Measurements from ENCODE around the gene DENND1A.

DENND1A gene

GRCh38 chr9:123383512-123384170 is 546.3 kb downstream of the DENND1A start:
- TF ChIP-seq CTCF (IDR thresholded peaks at IDR 0.05): no peak
- Mint-ChIP-seq H3K4me1 (peaks cover 51% of the 10 kb centered on the region), H3K36me3 (ENCODE audit: low read depth) (no peaks in the 10 kb centered on the region), H3K4me3 (no peak overlapping the region), H3K27ac (peak overlapping the region; percentile 61), H3K27me3 (ENCODE audit: low read depth, poor library complexity) (no peaks in the 10 kb centered on the region), H3K9me3 (no peaks in the 10 kb centered on the region)
- peak; percentile 41 for DNase-seq

GRCh38 chr9:123382653-123383511 is 547.0 kb downstream of the DENND1A start:
- Mint-ChIP-seq H3K27me3 (ENCODE audit: low read depth, poor library complexity) (no peaks in the 10 kb centered on the region), H3K36me3 (ENCODE audit: low read depth) (no peaks in the 10 kb centered on the region), H3K9me3 (no peaks in the 10 kb centered on the region), H3K4me1 (peaks cover 58% of the 10 kb centered on the region), H3K27ac (no peak overlapping the region), H3K4me3 (no peak overlapping the region)
- no peak for TF ChIP-seq CTCF (IDR thresholded peaks at IDR 0.05)
- DNase-seq: no peak

- Mint-ChIP-seq H3K4me1 (peaks cover 69% of the 10 kb centered on the region), H3K27ac (peak overlapping the region; percentile 36), H3K9me3 (no peaks in the 10 kb centered on the region), H3K27me3 (ENCODE audit: low read depth, poor library complexity) (no peaks in the 10 kb centered on the region), H3K4me3 (no peak overlapping the region), H3K36me3 (ENCODE audit: low read depth) (no peaks in the 10 kb centered on the region)
- no peak for TF ChIP-seq CTCF (IDR thresholded peaks at IDR 0.05)
- no peak for DNase-seq
Observed at GRCh38 chr9:123380852-123381705, 548.8 kb downstream of the DENND1A start.

- DNase-seq: no peak
- H3K4me1 Mint-ChIP-seq: peaks cover 74% of the 10 kb centered on the region
- no peaks in the 10 kb centered on the region for H3K36me3 Mint-ChIP-seq (ENCODE audit: low read depth)
- H3K9me3 Mint-ChIP-seq: no peaks in the 10 kb centered on the region
- TF ChIP-seq CTCF (IDR thresholded peaks at IDR 0.05): no peak
- H3K27ac Mint-ChIP-seq: no peak overlapping the region
- no peak overlapping the region for H3K4me3 Mint-ChIP-seq
- no peaks in the 10 kb centered on the region for H3K27me3 Mint-ChIP-seq (ENCODE audit: low read depth, poor library complexity)
Observed at GRCh38 chr9:123378956-123379660, 550.8 kb downstream of the DENND1A start.

GRCh38 chr9:123378025-123378424 is 551.9 kb downstream of the DENND1A start:
- no peak for TF ChIP-seq CTCF (IDR thresholded peaks at IDR 0.05)
- H3K4me3 Mint-ChIP-seq: peak overlapping the region; percentile 62
- H3K27ac Mint-ChIP-seq: peak overlapping the region; percentile 97
- no peaks in the 10 kb centered on the region for H3K9me3 Mint-ChIP-seq
- DNase-seq: no peak
- no peaks in the 10 kb centered on the region for H3K36me3 Mint-ChIP-seq (ENCODE audit: low read depth)
- H3K27me3 Mint-ChIP-seq (ENCODE audit: low read depth, poor library complexity): no peaks in the 10 kb centered on the region
- H3K4me1 Mint-ChIP-seq: peaks cover 70% of the 10 kb centered on the region
